Heart left ventricle (tissue), 16 donors: ENCODE results near the gene KCNH1. TPM values are rescaled to one million over a fixed set of nuclear protein-coding genes. Genes with fewer than 3 reads are reported as not detected.

Experiments used
- ATAC-seq, 4 donors: fragments of 200-7000 bp; cut with Tn5 transposase; one replicate each; pipeline ENCODE4 v1.9.1; 2020 to 2022; ENCODE audit warnings: moderate library complexity in 4 of 4, mild to moderate bottlenecking in 3 of 4, moderate number of reproducible peaks in 1 of 4
- DNase-seq, 5 donors: peaks; one replicate each; pipeline ENCODE4 v3.0.0-alpha.2; 2020
- H3K27ac ChIP-seq, 12 donors: fragments of 200-600 bp; sonication (generic) in 4 of 12; one replicate each; pipeline versions ENCODE4 v1.5.0 to v1.8.0; 2016 to 2022; ENCODE audit warnings: mild to moderate bottlenecking in 2 of 12
- H3K27me3 ChIP-seq, 9 donors: fragments of 200-600 bp; sonication (generic) in 2 of 9; one replicate each; pipeline versions ENCODE4 v1.5.1 to v1.8.0; 2016 to 2022; ENCODE audit warnings: mild to moderate bottlenecking in 3 of 9
- H3K36me3 ChIP-seq, 9 donors: fragments of 200-600 bp; sonication (generic) in 2 of 9; one replicate each; pipeline versions ENCODE4 v1.5.0 to v1.8.0; 2018 to 2022; ENCODE audit warnings: mild to moderate bottlenecking in 2 of 9
- H3K4me1 ChIP-seq, 12 donors: fragments of 200-600 bp; sonication (generic) in 4 of 12; one replicate each; pipeline versions ENCODE4 v1.5.0 to v1.8.0; 2016 to 2022; ENCODE audit warnings: mild to moderate bottlenecking in 3 of 12
- H3K4me3 ChIP-seq, 12 donors: fragments of 200-600 bp; sonication (generic) in 4 of 12; one replicate each; pipeline versions ENCODE4 v1.5.0 to v1.8.0; 2017 to 2022; ENCODE audit warnings: mild to moderate bottlenecking in 9 of 12, moderate library complexity in 4 of 12
- H3K9me3 ChIP-seq, 12 donors: fragments of 200-600 bp; sonication (generic) in 4 of 12; one replicate each; pipeline versions ENCODE4 v1.5.0 to v1.8.0; 2016 to 2022; ENCODE audit warnings: mild to moderate bottlenecking in 1 of 12
- CTCF ChIP-seq, 12 donors: fragments of 200-600 bp; sonication (generic) in 4 of 12; IDR thresholded peaks; one replicate each; pipeline versions ENCODE4 v1.5.0 to v1.8.0; 2018 to 2022; ENCODE audit warnings: antibody characterized with exemption in 12 of 12, mild to moderate bottlenecking in 5 of 12
- POLR2A ChIP-seq, 2 donors: fragments of 450-650 bp; IDR thresholded peaks; one replicate each; pipeline ENCODE4 v1.6.1; 2017; ENCODE audit warnings: antibody characterized with exemption in 2 of 2, mild to moderate bottlenecking in 2 of 2, moderate library complexity in 2 of 2
- WGBS, 4 donors: extraction: QIAGEN DNeasy Blood & Tissue Kit in 2 of 4; methylation state at CpG; one replicate each; pipeline versions ENCODE4 v1.1.5 to v1.1.7; 2013 to 2018; 5-methylcytosine and 5-hydroxymethylcytosine counted together
- intact Hi-C, 10 donors: fragments of 100-400 bp; cut with DNase I; formaldehyde crosslinking; loops; one replicate each; pipeline versions ENCODE4 v1.11.1 to v1.14.2; 2022
- polyA plus RNA-seq, 2 donors: library from polyadenylated mRNA; stranded (reverse); fragments of 200-250 nt; gene quantifications; one replicate each; pipeline ENCODE4 v1.2.3, GENCODE V29; 2013
- total RNA-seq, 9 donors: library from RNA; depleted of rRNA in 2 of 9; stranded (reverse); fragments of >200 nt in 2 of 9; fragmentation: NEBNext Ultra II Directional in 3 of 9; extraction: Animal tissue kit (Norgen Biotek cat#: 25700) in 3 of 9; gene quantifications; one replicate each; pipeline versions ENCODE4 v1.1.0 to v1.2.4, GENCODE V29; 2016 to 2023
- donor health status: ischemic (EF 13 %, LVEDD 7.1; RV severe dilation, severe dysfunction).
- donor health status: healthy with polysubstance abuse.
- donor health status: DM: no; HTN: yes; CAD: no.
- donor health status: DM: no; HTN: no; CAD: no.
- donor health status: ischemic (EF 25% LVEDD 6.9; RV normal size, moderate dysfunction).
- donor health status: ischemic (EF 25% LVEDD 5.7; RV mildly dilated, moderate dysfunction).
- donor health status: healthy.
- donor health status: DM: yes; HTN: yes; CAD: no.
- donor health status: ischemic (EF 35%, LVEDD 5.7; RV mildly dilated, moderate dysfunction).
- donor health status: nonischemic (EF 11% LVEDD 7.7; RV severe dilation, severe dysfunction).
- donor health status: DM: yes; HTN: yes; CAD: no.
- donor health status: PGD.
- donor health status: ischemic (EF 29% LVEDD 5.4; RV normal size, mild dysfunction).
- donor health status: nonischemic (EF 23%, LVEDD 6.1; RV moderate dilation, normal function).

KCNH1 gene
- total and polyA plus RNA-seq, 11 donors = 0.03 TPM; not detected in 10

DNA sequence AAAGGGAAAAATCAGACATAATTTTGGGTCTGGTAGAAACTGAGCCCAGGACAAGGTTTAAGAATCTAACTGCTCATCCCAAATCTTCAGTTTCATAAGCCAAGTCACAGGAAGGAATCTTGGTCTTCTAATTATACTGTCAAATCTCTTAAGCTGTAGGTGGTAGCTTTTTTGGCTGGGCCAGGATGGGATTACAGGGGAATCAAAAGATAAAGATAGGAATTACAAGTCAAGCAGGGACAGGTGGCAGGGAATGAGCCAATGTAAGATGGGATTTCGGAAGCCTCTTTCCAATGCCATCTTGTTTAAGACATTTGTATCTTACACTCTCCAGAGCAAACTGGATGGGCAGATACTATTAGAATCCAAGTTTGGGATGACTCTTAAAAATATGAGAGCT, 383.5 kb downstream of the KCNH1 start:
- WGBS, 4 donors = 85 to 91% (median 87%) methylated on average over 1 of the region's 1 CpG
- TF ChIP-seq POLR2A (IDR thresholded peaks at IDR 0.05) (no peak), CTCF (IDR thresholded peaks at IDR 0.05) (no peak)
- no peak for ATAC-seq

DNA sequence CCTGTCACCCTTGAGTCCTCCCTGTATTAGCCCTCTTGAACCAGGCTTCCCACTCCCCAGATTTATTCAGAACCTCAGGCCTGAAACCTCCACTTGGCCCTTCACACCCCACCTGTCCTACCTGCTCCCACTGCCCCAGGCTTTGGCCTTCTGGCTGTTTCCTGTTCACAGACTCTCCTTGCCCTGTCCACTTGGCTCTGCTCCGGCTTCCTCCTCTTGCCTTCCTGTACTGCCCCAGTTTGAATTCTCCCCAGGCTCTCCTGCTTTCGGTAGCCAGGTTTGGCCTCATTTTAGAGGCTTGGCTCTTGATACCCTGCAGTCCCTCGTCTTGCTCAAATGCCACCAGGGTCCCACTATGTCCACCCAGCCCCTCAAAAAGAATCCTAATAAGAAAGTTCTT, 385.2 kb downstream of the KCNH1 start:
- no peaks in the 10 kb centered on the region for H3K27me3 ChIP-seq
- no peak overlapping the region for H3K27ac ChIP-seq
- H3K36me3 ChIP-seq = no peaks in the 10 kb centered on the region
- no peaks in the 10 kb centered on the region for H3K4me1 ChIP-seq
- intact Hi-C loops = no loop called here
- no peaks in the 10 kb centered on the region for H3K9me3 ChIP-seq
- 66 to 91% (median 72%) methylated on average over 3 of the region's 3 CpGs for WGBS, 4 donors
- ATAC-seq (no peak), DNase-seq (no peak)
- no peak for TF ChIP-seq POLR2A (IDR thresholded peaks at IDR 0.05)
- no peak for TF ChIP-seq CTCF (IDR thresholded peaks at IDR 0.05)
- no peak overlapping the region for H3K4me3 ChIP-seq

More for the DNA sequence above, 383.5 kb downstream of the KCNH1 start:
- Histone ChIP-seq H3K36me3 (no peaks in the 10 kb centered on the region), H3K4me1 (no peaks in the 10 kb centered on the region), H3K4me3 (no peak overlapping the region), H3K27me3 (no peaks in the 10 kb centered on the region), H3K27ac (no peak overlapping the region), H3K9me3 (no peaks in the 10 kb centered on the region)
- intact Hi-C loops = no loop called here
- no peak for DNase-seq

DNA sequence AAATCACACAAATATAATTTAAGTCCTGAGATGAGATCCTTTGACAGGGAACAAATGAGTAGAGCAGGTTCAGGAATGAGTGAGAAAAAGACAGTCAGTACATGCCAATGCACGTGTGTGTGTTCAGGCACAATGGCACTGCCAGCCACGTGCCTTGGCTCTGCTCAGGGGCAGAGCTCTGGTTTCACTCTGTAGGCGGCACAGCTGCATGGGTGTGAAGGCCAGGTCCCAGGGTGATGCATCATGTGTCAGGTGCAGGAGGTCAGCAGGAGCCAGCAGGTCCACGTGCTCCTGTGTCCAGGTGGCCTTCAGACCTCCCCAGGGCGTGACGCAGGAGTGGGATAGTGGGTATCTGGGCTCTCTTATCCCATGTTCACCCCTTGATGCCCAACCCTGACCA, 386.1 kb downstream of the KCNH1 start:
- intact Hi-C loops = no loop called here
- WGBS, 4 donors = 65 to 75% (median 72%) methylated on average over 5 to 6 of the region's 6 CpGs
- Histone ChIP-seq H3K4me1 (no peaks in the 10 kb centered on the region), H3K36me3 (no peaks in the 10 kb centered on the region), H3K27me3 (no peaks in the 10 kb centered on the region), H3K4me3 (no peak overlapping the region), H3K27ac (no peak overlapping the region), H3K9me3 (no peaks in the 10 kb centered on the region)
- no peak for ATAC-seq
- no peak for DNase-seq
- no peak for TF ChIP-seq CTCF (IDR thresholded peaks at IDR 0.05)
- TF ChIP-seq POLR2A (IDR thresholded peaks at IDR 0.05) = no peak

DNA sequence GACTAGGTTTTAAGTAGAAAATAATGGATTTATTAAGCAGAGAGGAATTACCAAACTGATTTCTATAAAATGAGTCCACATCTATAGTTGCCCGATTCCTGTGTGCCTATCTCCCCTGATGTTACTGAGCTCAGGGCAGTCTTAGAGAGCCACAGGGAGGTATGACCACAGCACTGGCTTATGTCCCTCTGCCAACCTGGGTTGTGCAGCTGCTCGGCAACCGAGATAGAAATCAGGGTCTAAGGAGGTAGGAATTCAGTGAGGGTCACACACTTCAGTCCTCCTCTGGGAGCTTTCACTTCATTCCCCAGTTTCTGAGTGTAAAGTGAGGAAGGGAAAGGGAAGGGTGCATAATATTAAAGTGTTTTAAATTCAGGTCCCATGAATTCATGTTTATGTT, 386.8 kb downstream of the KCNH1 start:
- H3K9me3 ChIP-seq = no peaks in the 10 kb centered on the region
- intact Hi-C loops = no loop called here
- no peaks in the 10 kb centered on the region for H3K36me3 ChIP-seq
- H3K4me1 ChIP-seq = no peaks in the 10 kb centered on the region
- H3K27me3 ChIP-seq = no peaks in the 10 kb centered on the region
- no peak for ATAC-seq
- no peak overlapping the region for H3K4me3 ChIP-seq
- H3K27ac ChIP-seq = no peak overlapping the region
- no peak for TF ChIP-seq POLR2A (IDR thresholded peaks at IDR 0.05)
- TF ChIP-seq CTCF (IDR thresholded peaks at IDR 0.05) = no peak
- no peak for DNase-seq
- WGBS, 4 donors = 51 to 73% (median 57%) methylated on average over 3 of the region's 3 CpGs
